ENCODE measurements around the gene ELP4. TPM values are rescaled to one million over a fixed set of nuclear protein-coding genes. Genes with fewer than 3 reads are reported as not detected.

Gene ELP4
- polyA plus RNA-seq, 3 donors, result 6.0 to 17.8 (median 16.4) TPM

DNA sequence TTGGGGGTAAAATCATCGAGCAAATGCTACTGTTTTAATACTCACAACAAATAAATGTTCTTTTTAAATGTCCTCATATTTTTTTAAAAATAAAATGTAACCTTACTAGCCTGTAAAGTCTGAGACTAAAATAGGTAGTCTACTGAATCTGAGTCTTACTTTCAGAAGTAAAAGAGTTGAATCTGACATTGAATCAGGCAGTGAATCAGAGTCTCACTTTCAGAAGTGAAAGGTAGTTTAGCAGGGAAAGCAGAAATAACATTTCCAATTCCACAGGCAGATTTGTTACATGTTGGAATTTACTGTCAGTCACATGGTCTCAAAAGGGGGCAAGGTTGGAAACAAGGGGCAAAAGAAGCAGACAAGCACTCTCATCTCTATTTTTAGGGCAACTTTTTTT lies 143.0 kb downstream of the ELP4 start:
- DNase-seq, result no peak
- Mint-ChIP-seq H3K36me3 (peaks cover 8 to 13% of the 10 kb centered on the region in 2 donors), H3K9me3 (no peaks in the 10 kb centered on the region), H3K4me3 (no peak overlapping the region), H3K4me1 (no peaks in the 10 kb centered on the region), H3K27ac (no peak overlapping the region), H3K27me3 (ENCODE audit: low read depth in 3 of 3) (no peaks in the 10 kb centered on the region)
- no CpG with 5 or more reads among the region's 1 CpG for WGBS (ENCODE audit: insufficient coverage)
- H3K9ac ChIP-seq (ENCODE audit: insufficient read depth, low read length, poor library complexity, severe bottlenecking), result no peak overlapping the region
- H3K9me3 ChIP-seq (replicated peaks in 1 of 2; ENCODE audit: control insufficient read depth in 1 of 2, insufficient read depth in 1 of 2, low read length in 2 of 2), result no peaks in the 10 kb centered on the region
- no peak overlapping the region for H2AFZ ChIP-seq (ENCODE audit: insufficient read depth, low read depth, low read length, poor library complexity, severe bottlenecking)
- no peak overlapping the region for H3K4me3 ChIP-seq (replicated peaks in 1 of 3; ENCODE audit: low read depth in 2 of 3, low read length in 3 of 3)
- no peaks in the 10 kb centered on the region for H3K27me3 ChIP-seq (ENCODE audit: control insufficient read depth in 2 of 2, insufficient read depth in 2 of 2, low read length in 2 of 2)
- intact Hi-C loops (cut with micrococcal nuclease), result no loop called here
- no peaks in the 10 kb centered on the region for H3K79me2 ChIP-seq (ENCODE audit: insufficient read depth, low read length)
- no peaks in the 10 kb centered on the region for H4K20me1 ChIP-seq (ENCODE audit: insufficient read depth, low read length)
- H3K27ac ChIP-seq (ENCODE audit: low read depth in 1 of 2, low read length in 2 of 2), result no peak overlapping the region
- H3K4me1 ChIP-seq (ENCODE audit: control insufficient read depth in 1 of 2, insufficient read depth in 2 of 2, low read length in 2 of 2), result no peaks in the 10 kb centered on the region
- TF ChIP-seq, protein P1, sequence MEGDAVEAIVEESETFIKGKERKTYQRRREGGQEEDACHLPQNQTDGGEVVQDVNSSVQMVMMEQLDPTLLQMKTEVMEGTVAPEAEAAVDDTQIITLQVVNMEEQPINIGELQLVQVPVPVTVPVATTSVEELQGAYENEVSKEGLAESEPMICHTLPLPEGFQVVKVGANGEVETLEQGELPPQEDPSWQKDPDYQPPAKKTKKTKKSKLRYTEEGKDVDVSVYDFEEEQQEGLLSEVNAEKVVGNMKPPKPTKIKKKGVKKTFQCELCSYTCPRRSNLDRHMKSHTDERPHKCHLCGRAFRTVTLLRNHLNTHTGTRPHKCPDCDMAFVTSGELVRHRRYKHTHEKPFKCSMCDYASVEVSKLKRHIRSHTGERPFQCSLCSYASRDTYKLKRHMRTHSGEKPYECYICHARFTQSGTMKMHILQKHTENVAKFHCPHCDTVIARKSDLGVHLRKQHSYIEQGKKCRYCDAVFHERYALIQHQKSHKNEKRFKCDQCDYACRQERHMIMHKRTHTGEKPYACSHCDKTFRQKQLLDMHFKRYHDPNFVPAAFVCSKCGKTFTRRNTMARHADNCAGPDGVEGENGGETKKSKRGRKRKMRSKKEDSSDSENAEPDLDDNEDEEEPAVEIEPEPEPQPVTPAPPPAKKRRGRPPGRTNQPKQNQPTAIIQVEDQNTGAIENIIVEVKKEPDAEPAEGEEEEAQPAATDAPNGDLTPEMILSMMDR (IDR thresholded peaks at IDR 0.05), result no peak
- no peak overlapping the region for H3K4me2 ChIP-seq (replicated peaks; ENCODE audit: extremely low read depth, low read length, poor library complexity, severe bottlenecking)
- H3K36me3 ChIP-seq (replicated peaks in 1 of 2; ENCODE audit: control insufficient read depth in 1 of 2, insufficient read depth in 2 of 2, low read length in 2 of 2), result peaks cover 0 to 2% of the 10 kb centered on the region in 2 donors

DNA sequence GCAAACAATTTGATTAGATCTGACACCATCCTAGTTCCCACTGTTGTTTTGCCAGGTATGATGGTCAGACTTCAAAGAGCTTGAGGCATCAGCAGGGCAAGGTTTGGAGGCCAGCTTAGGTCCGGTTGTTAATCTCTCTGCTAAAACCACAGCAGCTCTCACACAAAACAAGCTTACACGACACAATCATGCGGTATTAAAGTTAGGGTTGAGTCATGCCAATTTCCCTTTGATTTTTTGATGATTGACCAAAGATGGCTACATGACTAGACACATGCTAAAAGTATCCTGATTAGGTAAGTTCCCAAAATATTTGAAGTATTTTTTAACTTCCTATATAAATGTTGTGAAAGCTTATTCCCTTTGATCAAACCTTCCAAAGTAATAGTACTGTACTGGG lies 145.9 kb downstream of the ELP4 start:
- H3K36me3 Mint-ChIP-seq, result peaks cover 6 to 10% of the 10 kb centered on the region in 2 donors
- no peaks in the 10 kb centered on the region for H3K79me2 ChIP-seq (ENCODE audit: insufficient read depth, low read length)
- no peaks in the 10 kb centered on the region for H3K9me3 ChIP-seq (replicated peaks in 1 of 2; ENCODE audit: control insufficient read depth in 1 of 2, insufficient read depth in 1 of 2, low read length in 2 of 2)
- no peak overlapping the region for H3K4me3 Mint-ChIP-seq
- no peak overlapping the region for H3K4me3 ChIP-seq (replicated peaks in 1 of 3; ENCODE audit: low read depth in 2 of 3, low read length in 3 of 3)
- no CpG with 5 or more reads among the region's 3 CpGs for WGBS (ENCODE audit: insufficient coverage)
- TF ChIP-seq, protein P1 (IDR thresholded peaks at IDR 0.05), result no peak
- H3K4me1 Mint-ChIP-seq, result no peaks in the 10 kb centered on the region
- H3K27me3 ChIP-seq (ENCODE audit: control insufficient read depth in 2 of 2, insufficient read depth in 2 of 2, low read length in 2 of 2), result no peaks in the 10 kb centered on the region
- H2AFZ ChIP-seq (ENCODE audit: insufficient read depth, low read depth, low read length, poor library complexity, severe bottlenecking), result no peak overlapping the region
- no peak overlapping the region for H3K4me2 ChIP-seq (replicated peaks; ENCODE audit: extremely low read depth, low read length, poor library complexity, severe bottlenecking)
- no peak overlapping the region for H3K27ac Mint-ChIP-seq
- H4K20me1 ChIP-seq (ENCODE audit: insufficient read depth, low read length), result no peaks in the 10 kb centered on the region
- H3K4me1 ChIP-seq (ENCODE audit: control insufficient read depth in 1 of 2, insufficient read depth in 2 of 2, low read length in 2 of 2), result no peaks in the 10 kb centered on the region
- no peaks in the 10 kb centered on the region for H3K27me3 Mint-ChIP-seq (ENCODE audit: low read depth in 3 of 3)
- intact Hi-C loops (cut with micrococcal nuclease), result no loop called here
- H3K9ac ChIP-seq (ENCODE audit: insufficient read depth, low read length, poor library complexity, severe bottlenecking), result no peak overlapping the region
- H3K9me3 Mint-ChIP-seq, result no peaks in the 10 kb centered on the region
- DNase-seq, result no peak
- H3K27ac ChIP-seq (ENCODE audit: low read depth in 1 of 2, low read length in 2 of 2), result no peak overlapping the region
- peaks cover 0 to 2% of the 10 kb centered on the region in 2 donors for H3K36me3 ChIP-seq (replicated peaks in 1 of 2; ENCODE audit: control insufficient read depth in 1 of 2, insufficient read depth in 2 of 2, low read length in 2 of 2)

Measured in CD14-positive monocyte (primary cell).